ENCODE measurements around the gene LAMB4.

LAMB4 gene

GRCh38 chr7:107982918-107983389 is 147.2 kb downstream of the LAMB4 start:
- DNase-seq: no peak

GRCh38 chr7:107982042-107982840 is 147.9 kb downstream of the LAMB4 start:
- DNase-seq: no peak

GRCh38 chr7:107981466-107981865 is 148.7 kb downstream of the LAMB4 start:
- DNase-seq: no peak

- DNase-seq: no peak
Measured at GRCh38 chr7:107980671-107981190, 149.4 kb downstream of the LAMB4 start.

DNA sequence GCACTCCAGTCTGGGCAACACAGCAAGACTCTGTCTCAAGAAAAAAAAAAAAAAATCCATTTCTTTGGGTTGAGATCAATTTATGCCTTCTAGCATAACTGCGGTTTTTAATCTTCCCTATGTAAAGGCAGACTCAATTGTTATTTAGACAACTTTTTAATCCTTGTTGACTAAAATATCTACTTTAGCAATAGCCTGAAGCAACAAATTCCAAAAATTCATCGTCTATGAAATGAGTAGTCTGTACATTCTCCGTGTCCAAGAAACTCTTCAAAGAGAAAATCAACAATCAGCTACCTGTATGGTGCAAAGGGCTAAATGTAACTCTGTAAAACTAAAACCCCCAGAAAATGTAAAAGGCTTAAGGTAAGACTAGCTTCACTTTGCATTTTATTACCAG is 150.0 kb downstream of the LAMB4 start:
- DNase-seq: no peak

- no peak for DNase-seq
Measured at GRCh38 chr7:107978815-107979408, 151.2 kb downstream of the LAMB4 start.

DNA sequence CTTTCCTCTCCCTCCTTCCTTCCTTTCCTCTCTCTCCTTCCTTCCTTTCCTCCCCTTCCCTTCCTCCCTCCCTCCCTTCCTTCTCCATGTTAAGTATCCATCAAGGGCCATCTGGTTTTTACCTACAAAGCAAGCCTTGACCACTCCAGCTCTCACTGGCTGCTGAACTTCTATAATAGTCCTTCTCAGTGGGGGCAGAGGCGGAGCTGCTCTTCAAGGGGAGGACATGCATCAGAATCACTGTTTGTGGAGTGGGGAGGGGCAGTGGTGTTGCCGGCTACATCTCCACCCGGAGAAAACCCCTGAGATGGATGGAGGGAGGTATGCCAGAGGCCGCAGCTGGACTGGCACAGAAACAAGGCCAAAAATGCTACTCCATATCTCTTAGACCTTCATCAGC is 153.1 kb downstream of the LAMB4 start:
- DNase-seq: no peak

DNA sequence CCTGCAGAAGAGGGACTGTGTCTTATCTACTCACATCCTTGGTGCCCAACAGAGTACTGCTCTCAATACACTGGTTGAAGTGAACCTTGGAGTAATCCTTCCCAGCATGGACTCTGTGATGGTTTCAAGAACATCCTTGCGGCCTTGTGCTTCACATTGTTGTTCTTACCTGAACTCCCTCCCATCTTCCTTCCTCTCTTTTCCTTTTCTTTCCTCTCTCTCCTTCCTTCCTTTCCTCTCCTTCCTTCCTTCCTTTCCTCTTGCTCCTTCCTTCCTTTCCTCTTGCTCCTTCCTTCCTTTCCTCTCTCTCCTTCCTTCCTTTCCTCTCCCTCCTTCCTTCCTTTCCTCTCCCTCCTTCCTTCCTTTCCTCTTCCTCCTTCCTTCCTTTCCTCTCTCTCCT is 153.5 kb downstream of the LAMB4 start:
- no peak for DNase-seq

GRCh38 chr7:107975394-107976013 is 154.7 kb downstream of the LAMB4 start:
- DNase-seq: no peak

DNA sequence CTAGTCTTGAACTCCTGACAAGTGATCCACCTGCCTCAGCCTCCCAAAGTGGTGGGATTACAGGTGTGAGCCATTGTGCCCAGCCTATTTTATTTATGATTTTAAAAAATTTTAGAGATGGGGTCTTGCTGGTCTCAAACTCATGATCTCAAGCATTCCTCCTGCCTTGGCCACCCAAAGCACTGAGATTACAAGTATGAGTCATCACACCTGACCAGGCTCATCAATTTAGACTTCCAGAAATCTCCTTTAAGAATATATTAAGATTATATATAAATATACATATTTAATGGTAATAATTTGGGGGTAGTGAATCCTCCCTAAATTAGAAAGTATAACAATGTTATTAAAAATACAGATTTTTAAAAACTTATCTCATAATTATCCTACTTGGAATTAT is 156.3 kb downstream of the LAMB4 start:
- no peak for DNase-seq

Measured in KG1 (cell line).